ENCODE results near the gene ALPG. TPM values are rescaled to one million over a fixed set of nuclear protein-coding genes. Genes with fewer than 3 reads are reported as not detected.

ALPG gene
- total RNA-seq, 1 donor from 2014 or later, result not detected

- no peak for TF ChIP-seq CTCF (IDR thresholded peaks at IDR 0.05)
These were observed 34.1 kb upstream of the ALPG start for GRCh38 chr2:232372231-232373208.

GRCh38 chr2:232374356-232374755 is 32.3 kb upstream of the ALPG start:
- Histone ChIP-seq H3K27me3 (no peaks in the 10 kb centered on the region), H3K4me1 (no peaks in the 10 kb centered on the region), H3K36me3 (no peaks in the 10 kb centered on the region), H3K27ac (no peak overlapping the region), H3K9me3 (no peaks in the 10 kb centered on the region), H3K4me3 (no peak overlapping the region)
- no peak for TF ChIP-seq CTCF (IDR thresholded peaks at IDR 0.05)
- no peak for DNase-seq (ENCODE audit: low spot score in 2 of 2)
- intact Hi-C loops (cut with DNase I), result no loop called here

More at GRCh38 chr2:232372231-232373208, 34.1 kb upstream of the ALPG start:
- intact Hi-C loops (cut with DNase I), result no loop called here
- DNase-seq (ENCODE audit: low spot score in 2 of 2), result no peak
- Histone ChIP-seq H3K27me3 (no peaks in the 10 kb centered on the region), H3K9me3 (no peaks in the 10 kb centered on the region), H3K4me1 (no peaks in the 10 kb centered on the region), H3K4me3 (no peak overlapping the region), H3K36me3 (no peaks in the 10 kb centered on the region), H3K27ac (no peak overlapping the region)

GRCh38 chr2:232375164-232375563 is 31.5 kb upstream of the ALPG start:
- no peaks in the 10 kb centered on the region for H3K9me3 ChIP-seq
- H3K27ac ChIP-seq, result no peak overlapping the region
- no peaks in the 10 kb centered on the region for H3K4me1 ChIP-seq
- no peaks in the 10 kb centered on the region for H3K27me3 ChIP-seq
- no peak for TF ChIP-seq CTCF (IDR thresholded peaks at IDR 0.05)
- H3K4me3 ChIP-seq, result no peak overlapping the region
- no peaks in the 10 kb centered on the region for H3K36me3 ChIP-seq
- DNase-seq (ENCODE audit: low spot score in 2 of 2), result no peak
- intact Hi-C loops (cut with DNase I), result no loop called here

GRCh38 chr2:232376260-232376659 is 30.4 kb upstream of the ALPG start:
- H3K9me3 ChIP-seq, result no peaks in the 10 kb centered on the region
- TF ChIP-seq CTCF (IDR thresholded peaks at IDR 0.05), result no peak
- no peaks in the 10 kb centered on the region for H3K4me1 ChIP-seq
- H3K4me3 ChIP-seq, result no peak overlapping the region
- DNase-seq (ENCODE audit: low spot score in 2 of 2), result no peak
- H3K27me3 ChIP-seq, result no peaks in the 10 kb centered on the region
- H3K36me3 ChIP-seq, result no peaks in the 10 kb centered on the region
- intact Hi-C loops (cut with DNase I), result no loop called here
- H3K27ac ChIP-seq, result no peak overlapping the region

- H3K9me3 ChIP-seq, result no peaks in the 10 kb centered on the region
- intact Hi-C loops (cut with DNase I), result no loop called here
- no peaks in the 10 kb centered on the region for H3K4me1 ChIP-seq
- no peaks in the 10 kb centered on the region for H3K36me3 ChIP-seq
- H3K27me3 ChIP-seq, result peaks cover 3% of the 10 kb centered on the region
- no peak for TF ChIP-seq CTCF (IDR thresholded peaks at IDR 0.05)
- no peak for DNase-seq (ENCODE audit: low spot score in 2 of 2)
- no peak overlapping the region for H3K4me3 ChIP-seq
- H3K27ac ChIP-seq, result no peak overlapping the region
These were observed 29.9 kb upstream of the ALPG start for GRCh38 chr2:232376713-232377112.

Data from ascending aorta (tissue), 2 donors.